ENCODE results near the gene KRI1.

Gene KRI1

GRCh38 chr19:10566408-10566657, 523 bp upstream of the KRI1 start:
- H3K27ac ChIP-seq, result peak overlapping the region; percentile 85
- H3K4me3 ChIP-seq (ENCODE audit: low read depth, low read length), result peak overlapping the region; percentile 86
- no peak overlapping the region for H3K9ac ChIP-seq
- H3K9me3 ChIP-seq (ENCODE audit: control insufficient read depth, low read length), result no peaks in the 10 kb centered on the region
- H3K79me2 ChIP-seq, result no peaks in the 10 kb centered on the region
- peak overlapping the region; percentile 73 for H3K4me2 ChIP-seq (ENCODE audit: low read length)
- H3K4me1 ChIP-seq, result peaks cover 14% of the 10 kb centered on the region
- no peak for TF ChIP-seq CTCF (IDR thresholded peaks at IDR 0.05)
- H2AFZ ChIP-seq, result peak overlapping the region; percentile 45
- H3K36me3 ChIP-seq (ENCODE audit: control insufficient read depth, insufficient read depth, low read length), result no peaks in the 10 kb centered on the region
- H3K27me3 ChIP-seq (ENCODE audit: control insufficient read depth, insufficient read depth, low read length), result no peaks in the 10 kb centered on the region

- Histone ChIP-seq H3K27me3 (ENCODE audit: control insufficient read depth, insufficient read depth, low read length) (no peaks in the 10 kb centered on the region), H3K4me2 (ENCODE audit: low read length) (peak overlapping the region; percentile 74), H3K9me3 (ENCODE audit: control insufficient read depth, low read length) (no peaks in the 10 kb centered on the region), H3K27ac (peak overlapping the region; percentile 63), H3K4me1 (peaks cover 14% of the 10 kb centered on the region), H3K36me3 (ENCODE audit: control insufficient read depth, insufficient read depth, low read length) (no peaks in the 10 kb centered on the region), H3K79me2 (no peaks in the 10 kb centered on the region), H3K9ac (peak overlapping the region; percentile 61), H3K4me3 (ENCODE audit: low read depth, low read length) (peak overlapping the region; percentile 86), H2AFZ (peak overlapping the region; percentile 88)
- TF ChIP-seq CTCF (IDR thresholded peaks at IDR 0.05), result no peak
These were observed 713 bp downstream of the KRI1 start for GRCh38 chr19:10565028-10565566.

- no peak for TF ChIP-seq CTCF (IDR thresholded peaks at IDR 0.05)
- H3K9me3 ChIP-seq (ENCODE audit: control insufficient read depth, low read length), result no peaks in the 10 kb centered on the region
- H3K79me2 ChIP-seq, result no peaks in the 10 kb centered on the region
- no peak overlapping the region for H3K4me2 ChIP-seq (ENCODE audit: low read length)
- no peaks in the 10 kb centered on the region for H3K27me3 ChIP-seq (ENCODE audit: control insufficient read depth, insufficient read depth, low read length)
- no peaks in the 10 kb centered on the region for H3K36me3 ChIP-seq (ENCODE audit: control insufficient read depth, insufficient read depth, low read length)
- no peak overlapping the region for H3K9ac ChIP-seq
- H2AFZ ChIP-seq, result no peak overlapping the region
- H3K4me1 ChIP-seq, result peaks cover 10% of the 10 kb centered on the region
- no peak overlapping the region for H3K4me3 ChIP-seq (ENCODE audit: low read depth, low read length)
- no peak overlapping the region for H3K27ac ChIP-seq
These were observed 3.2 kb downstream of the KRI1 start for GRCh38 chr19:10562609-10563008.

- Histone ChIP-seq H3K4me2 (ENCODE audit: low read length) (no peak overlapping the region), H3K4me1 (peaks cover 6% of the 10 kb centered on the region), H2AFZ (no peak overlapping the region), H3K4me3 (ENCODE audit: low read depth, low read length) (no peak overlapping the region), H3K79me2 (no peaks in the 10 kb centered on the region), H3K36me3 (ENCODE audit: control insufficient read depth, insufficient read depth, low read length) (no peaks in the 10 kb centered on the region), H3K27ac (no peak overlapping the region), H3K9me3 (ENCODE audit: control insufficient read depth, low read length) (no peaks in the 10 kb centered on the region), H3K27me3 (ENCODE audit: control insufficient read depth, insufficient read depth, low read length) (no peaks in the 10 kb centered on the region), H3K9ac (no peak overlapping the region)
- no peak for TF ChIP-seq CTCF (IDR thresholded peaks at IDR 0.05)
These were observed 5.7 kb downstream of the KRI1 start for GRCh38 chr19:10560154-10560553.

GRCh38 chr19:10557603-10558197, 8.1 kb downstream of the KRI1 start:
- no peak overlapping the region for H3K4me3 ChIP-seq (ENCODE audit: low read depth, low read length)
- H3K4me1 ChIP-seq, result no peaks in the 10 kb centered on the region
- no peaks in the 10 kb centered on the region for H3K9me3 ChIP-seq (ENCODE audit: control insufficient read depth, low read length)
- no peaks in the 10 kb centered on the region for H3K79me2 ChIP-seq
- H3K27me3 ChIP-seq (ENCODE audit: control insufficient read depth, insufficient read depth, low read length), result no peaks in the 10 kb centered on the region
- no peak overlapping the region for H2AFZ ChIP-seq
- no peak overlapping the region for H3K27ac ChIP-seq
- H3K4me2 ChIP-seq (ENCODE audit: low read length), result no peak overlapping the region
- no peaks in the 10 kb centered on the region for H3K36me3 ChIP-seq (ENCODE audit: control insufficient read depth, insufficient read depth, low read length)
- no peak for TF ChIP-seq CTCF (IDR thresholded peaks at IDR 0.05)
- H3K9ac ChIP-seq, result no peak overlapping the region

Data from parathyroid adenoma (tissue), 2 donors.